HCT116 (cell line): Measurements from ENCODE around the gene NPHS1. TPM values are rescaled to one million over a fixed set of nuclear protein-coding genes. Genes with fewer than 3 reads are reported as not detected.

ENCODE experiments used
- ATAC-seq: fragments of 200-7000 bp; cut with Tn5 transposase; 2 replicates; pipeline ENCODE4 v1.9.1; 2020; ENCODE audit warnings: mild to moderate bottlenecking, moderate library complexity
- BruUV-seq: library from RNA; stranded (reverse); fragments of 400-500 nt; replicated peaks from 2 replicates; lab custom pipeline; 2021; lab: Mats Ljungman, UMichigan
- CTCF ChIA-PET: fragments of 300-600 bp; sonication (Branson Sonifier 250); formaldehyde crosslinking; loops from one replicate; lab custom pipeline; 2021; ENCODE audit warnings: antibody characterized with exemption; lab: Charles Lee
- POLR2A ChIA-PET: fragments of 300-600, 350-600 bp; sonication (Branson Sonifier 250); formaldehyde crosslinking; loops from one replicate; lab custom pipeline; 2021; ENCODE audit warnings: antibody characterized with exemption; lab: Charles Lee
- RAD21 ChIA-PET, 2 experiments: fragments of 300-600 bp; sonication (Branson Sonifier 250); formaldehyde crosslinking; loops; one replicate each; lab custom pipeline; 2023; ENCODE audit warnings: low total read pairs in 2 of 2; ENCODE audit not compliant: uncharacterized antibody in 2 of 2, unreplicated experiment in 2 of 2, low non-redundant PET in 1 of 2; lab: Charles Lee
- DNase-seq: peaks from one replicate; pipeline ENCODE4 v3.0.0-alpha.2; 2010; ENCODE audit warnings: low read depth, low spot score
- H2AFZ ChIP-seq: fragments of 200-600 bp; shearing (Covaris generic), sonication (generic); 2 replicates; pipeline ENCODE4 v1.6.1; 2017; ENCODE audit warnings: low read depth, mixed run types, mixed read lengths, antibody characterized with exemption, low read length; ENCODE audit not compliant: poor library complexity, severe bottlenecking
- H3K27ac ChIP-seq: 2 replicates; pipeline ENCODE4 v1.5.1; 2012; ENCODE audit warnings: low read depth, low read length
- H3K27me3 ChIP-seq: fragments of 200-600 bp; sonication (generic); 2 replicates; pipeline ENCODE4 v1.6.1; 2016; ENCODE audit warnings: mixed run types, low read length, mixed read lengths; ENCODE audit not compliant: insufficient read depth
- H3K36me3 ChIP-seq, 2 experiments: fragments of 200-500 bp in 1 of 2; fragments of 200-600 bp in 1 of 2; sonication (Bioruptor generic) in 1 of 2; sonication (generic) in 1 of 2; 2 replicates each; pipeline versions ENCODE4 v1.5.1 to v1.6.1; 2014 to 2016; ENCODE audit warnings: low read length in 2 of 2, inconsistent platforms in 1 of 2, mixed read lengths in 1 of 2, mixed run types in 1 of 2; ENCODE audit not compliant: insufficient read depth in 2 of 2, control insufficient read depth in 1 of 2
- H3K4me1 ChIP-seq, 2 experiments: fragments of 200-600 bp in 1 of 2; sonication (generic) in 1 of 2; 2 replicates each; pipeline versions ENCODE4 v1.5.1 to v1.6.1; 2012 to 2017; ENCODE audit warnings: low read length in 2 of 2, inconsistent platforms in 1 of 2, mild to moderate bottlenecking in 1 of 2, mixed read lengths in 1 of 2, mixed run types in 1 of 2, moderate library complexity in 1 of 2; ENCODE audit not compliant: insufficient read depth in 2 of 2, control insufficient read depth in 1 of 2
- H3K4me2 ChIP-seq: fragments of 200-600 bp; sonication (generic); 2 replicates; pipeline ENCODE4 v1.6.1; 2017; ENCODE audit warnings: mixed run types, low read length, mixed read lengths
- H3K4me3 ChIP-seq, 2 experiments: fragments of 200-600 bp in 1 of 2; sonication (generic) in 1 of 2; replicated peaks in 1 of 2; 2 replicates each; pipeline ENCODE4 v1.5.1; 2011 to 2016; ENCODE audit warnings: low read length in 2 of 2, control low read depth in 1 of 2, low read depth in 1 of 2, mild to moderate bottlenecking in 1 of 2, mixed read lengths in 1 of 2, mixed run types in 1 of 2
- H3K79me2 ChIP-seq: fragments of 200-600 bp; sonication (generic); 2 replicates; pipeline ENCODE4 v1.6.1; 2017; ENCODE audit warnings: mild to moderate bottlenecking, mixed run types, low read length, moderate library complexity, mixed read lengths; ENCODE audit not compliant: insufficient read depth
- H3K9ac ChIP-seq: fragments of 200-600 bp; sonication (generic); 2 replicates; pipeline ENCODE4 v1.6.1; 2016; ENCODE audit warnings: low read length, mixed read lengths
- H3K9me2 ChIP-seq: fragments of 200-600 bp; sonication (generic), shearing (Covaris generic); 2 replicates; pipeline ENCODE4 v1.6.1; 2017; ENCODE audit warnings: mixed run types, mild to moderate bottlenecking, moderate library complexity; ENCODE audit not compliant: insufficient read depth
- H3K9me3 ChIP-seq, 2 experiments: fragments of 200-500 bp in 1 of 2; fragments of 200-600 bp in 1 of 2; sonication (Bioruptor generic) in 1 of 2; sonication (generic) in 1 of 2; 2 replicates each; pipeline ENCODE4 v1.6.1; 2014 to 2017; ENCODE audit warnings: low read length in 2 of 2, mixed read lengths in 2 of 2, inconsistent platforms in 1 of 2, low read depth in 1 of 2, mild to moderate bottlenecking in 1 of 2, mixed run types in 1 of 2, moderate library complexity in 1 of 2; ENCODE audit not compliant: control insufficient read depth in 1 of 2, insufficient read depth in 1 of 2
- H4K20me1 ChIP-seq: fragments of 200-600 bp; sonication (generic), shearing (Covaris generic); 2 replicates; pipeline ENCODE4 v1.6.1; 2017; ENCODE audit warnings: mixed run types, mild to moderate bottlenecking, moderate library complexity; ENCODE audit not compliant: insufficient read depth
- CBX3 ChIP-seq: IDR thresholded peaks from 2 replicates; pipeline ENCODE4 v1.6.1; 2012; ENCODE audit warnings: low read depth
- CEBPB ChIP-seq: IDR thresholded peaks from 2 replicates; pipeline ENCODE4 v1.6.1; 2012; ENCODE audit warnings: low read depth
- EGR1 ChIP-seq: IDR thresholded peaks from 2 replicates; pipeline ENCODE4 v1.6.1; 2012; ENCODE audit warnings: low read depth
- ELF1 ChIP-seq: IDR thresholded peaks from 2 replicates; pipeline ENCODE4 v1.6.1; 2012; ENCODE audit warnings: low read depth, borderline replicate concordance
- EZH2phosphoT487 ChIP-seq: fragments of 200-600 bp; IDR thresholded peaks from 2 replicates; pipeline ENCODE4 v1.6.1; 2018; ENCODE audit warnings: antibody characterized with exemption, borderline replicate concordance
- FOSL1 ChIP-seq: IDR thresholded peaks from 2 replicates; pipeline ENCODE4 v1.6.1; 2012; ENCODE audit warnings: low read depth
- JUND ChIP-seq: IDR thresholded peaks from 2 replicates; pipeline ENCODE4 v1.6.1; 2012
- POLR2A ChIP-seq: IDR thresholded peaks from 2 replicates; pipeline ENCODE4 v1.7.0; 2011; ENCODE audit warnings: borderline replicate concordance; ENCODE audit not compliant: insufficient read depth, insufficient read length; ENCODE audit errors: extremely low read depth
- POLR2AphosphoS5 ChIP-seq: IDR thresholded peaks from 2 replicates; pipeline ENCODE4 v1.6.1; 2011; ENCODE audit warnings: mild to moderate bottlenecking, low read depth, low read length, moderate library complexity
- RAD21 ChIP-seq: IDR thresholded peaks from 2 replicates; pipeline ENCODE4 v1.6.1; 2012; ENCODE audit warnings: low read depth, mild to moderate bottlenecking
- SP1 ChIP-seq: IDR thresholded peaks from 2 replicates; pipeline ENCODE4 v1.6.1; 2012; ENCODE audit warnings: low read depth
- SRF ChIP-seq: IDR thresholded peaks from 2 replicates; pipeline ENCODE4 v1.6.1; 2012; ENCODE audit warnings: low read depth
- TCF7L2 ChIP-seq: IDR thresholded peaks from 2 replicates; pipeline ENCODE4 v1.7.0; 2011; ENCODE audit warnings: borderline replicate concordance, inconsistent platforms; ENCODE audit not compliant: insufficient read depth, insufficient read length; ENCODE audit errors: extremely low read depth
- intact Hi-C: fragments of 100-400 bp; cut with micrococcal nuclease; formaldehyde crosslinking; loops from 2 replicates; pipeline ENCODE4 v1.10.0; 2022
- total RNA-seq: library from RNA; stranded (reverse); gene quantifications from one replicate; pipeline ENCODE4 v1.2.1, GENCODE V29; 2021; ENCODE audit not compliant: unreplicated experiment
- TF ChIP-seq, protein P1 (sequence below), 3 experiments: fragments of 200-600 bp in 1 of 3; sonication (generic) in 1 of 3; IDR thresholded peaks in 2 of 3; conservative IDR thresholded peaks in 1 of 3; 2 replicates each; pipeline ENCODE4 v1.5.1; 2012 to 2017; ENCODE audit warnings: low read depth in 2 of 3, low read length in 2 of 3, antibody characterized with exemption in 1 of 3, borderline replicate concordance in 1 of 3, control low read depth in 1 of 3, mild to moderate bottlenecking in 1 of 3, mixed read lengths in 1 of 3, mixed run types in 1 of 3, moderate library complexity in 1 of 3; ENCODE audit not compliant: insufficient read depth in 1 of 3

The NPHS1 gene
- total RNA-seq, 1 experiment from 2014 or later = 0.57 TPM

- no peaks in the 10 kb centered on the region for H3K9me3 ChIP-seq
- H3K4me1 ChIP-seq = peaks cover 9 to 16% of the 10 kb centered on the region in 2 experiments; a peak in 3 of 4 replicates
- no peaks in the 10 kb centered on the region for H3K27me3 ChIP-seq
- ChIA-PET POLR2A (no interaction called here), RAD21 (no interaction called here), CTCF (no interaction called here)
- 0 out of 2 replicates have a peak, but pooled peaks cover 3% of the 10 kb centered on the region for H3K79me2 ChIP-seq
- H3K4me2 ChIP-seq = no peak overlapping the region
- ATAC-seq (no peak), DNase-seq (no peak)
- H4K20me1 ChIP-seq = no peaks in the 10 kb centered on the region
- H3K9ac ChIP-seq = no peak overlapping the region
- H3K36me3 ChIP-seq = peaks cover 0 to 4% of the 10 kb centered on the region in 2 experiments; a peak in 2 of 4 replicates
- H2AFZ ChIP-seq = no peak overlapping the region
- H3K27ac ChIP-seq = no peak overlapping the region
- H3K9me2 ChIP-seq = no peaks in the 10 kb centered on the region
- TF ChIP-seq, protein P1, sequence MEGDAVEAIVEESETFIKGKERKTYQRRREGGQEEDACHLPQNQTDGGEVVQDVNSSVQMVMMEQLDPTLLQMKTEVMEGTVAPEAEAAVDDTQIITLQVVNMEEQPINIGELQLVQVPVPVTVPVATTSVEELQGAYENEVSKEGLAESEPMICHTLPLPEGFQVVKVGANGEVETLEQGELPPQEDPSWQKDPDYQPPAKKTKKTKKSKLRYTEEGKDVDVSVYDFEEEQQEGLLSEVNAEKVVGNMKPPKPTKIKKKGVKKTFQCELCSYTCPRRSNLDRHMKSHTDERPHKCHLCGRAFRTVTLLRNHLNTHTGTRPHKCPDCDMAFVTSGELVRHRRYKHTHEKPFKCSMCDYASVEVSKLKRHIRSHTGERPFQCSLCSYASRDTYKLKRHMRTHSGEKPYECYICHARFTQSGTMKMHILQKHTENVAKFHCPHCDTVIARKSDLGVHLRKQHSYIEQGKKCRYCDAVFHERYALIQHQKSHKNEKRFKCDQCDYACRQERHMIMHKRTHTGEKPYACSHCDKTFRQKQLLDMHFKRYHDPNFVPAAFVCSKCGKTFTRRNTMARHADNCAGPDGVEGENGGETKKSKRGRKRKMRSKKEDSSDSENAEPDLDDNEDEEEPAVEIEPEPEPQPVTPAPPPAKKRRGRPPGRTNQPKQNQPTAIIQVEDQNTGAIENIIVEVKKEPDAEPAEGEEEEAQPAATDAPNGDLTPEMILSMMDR (IDR thresholded peaks at IDR 0.05 in 2 of 3, conservative IDR thresholded peaks at IDR 0.05 in 1 of 3; ENCODE audit: borderline replicate concordance in 1 of 3, insufficient read depth in 1 of 3, low read depth in 2 of 3, low read length in 2 of 3) = no peak
- TF ChIP-seq POLR2AphosphoS5 (no peak), EZH2phosphoT487 (no peak), JUND (no peak)
- no TSS peak for BruUV-seq
- H3K4me3 ChIP-seq = no peak overlapping the region
- intact Hi-C loops = no loop called here
Observed at GRCh38 chr19:35779033-35779432, 73.3 kb downstream of the NPHS1 start.

- H3K36me3 ChIP-seq = peaks cover 0 to 4% of the 10 kb centered on the region in 2 experiments; a peak in 2 of 4 replicates
- no peaks in the 10 kb centered on the region for H3K27me3 ChIP-seq
- H3K4me2 ChIP-seq = no peak overlapping the region
- ChIA-PET RAD21 (no interaction called here), POLR2A (no interaction called here), CTCF (no interaction called here)
- no peaks in the 10 kb centered on the region for H3K9me3 ChIP-seq
- no peaks in the 10 kb centered on the region for H4K20me1 ChIP-seq
- intact Hi-C loops = no loop called here
- H3K4me1 ChIP-seq = peaks cover 9 to 16% of the 10 kb centered on the region in 2 experiments; a peak in 3 of 4 replicates
- H3K4me3 ChIP-seq = no peak overlapping the region
- no peak overlapping the region for H3K9ac ChIP-seq
- DNase-seq (no peak), ATAC-seq (no peak)
- no peak overlapping the region for H3K27ac ChIP-seq
- 0 out of 2 replicates have a peak, but pooled peaks cover 3% of the 10 kb centered on the region for H3K79me2 ChIP-seq
- BruUV-seq = no TSS peak
- no peaks in the 10 kb centered on the region for H3K9me2 ChIP-seq
- H2AFZ ChIP-seq = no peak overlapping the region
- TF ChIP-seq EGR1 (no peak), RAD21 (no peak), CEBPB (no peak), SP1 (no peak), POLR2AphosphoS5 (no peak), SRF (no peak), POLR2A (no peak), FOSL1 (no peak), ELF1 (no peak), CBX3 (no peak), EZH2phosphoT487 (no peak), TCF7L2 (no peak)
- TF ChIP-seq, protein P1 (IDR thresholded peaks at IDR 0.05 in 2 of 3, conservative IDR thresholded peaks at IDR 0.05 in 1 of 3; ENCODE audit: borderline replicate concordance in 1 of 3, insufficient read depth in 1 of 3, low read depth in 2 of 3, low read length in 2 of 3) = no peak
Observed at GRCh38 chr19:35777961-35778360, 74.3 kb downstream of the NPHS1 start.
